ENCODE data around the gene STAT5A.
A peak's percentile ranks its signal among the peaks of the same experiment; 100 is the strongest.

- TF ChIP-seq MAX (IDR thresholded peaks at IDR 0.05; ENCODE audit: low read depth, low read length) (no peak), POLR2A (IDR thresholded peaks at IDR 0.05; ENCODE audit: extremely low read depth, insufficient read length) (peak; percentile 67)
Observed at GRCh38 chr17:42276359-42276608, 12.0 kb upstream of the STAT5A start, which contains the start of gene STAT5B.

Measured in NB4 (cell line).